Endothelial cell of umbilical vein (primary cell): ENCODE measurements around the gene ATP9B. TPM values are rescaled to one million over a fixed set of nuclear protein-coding genes. Genes with fewer than 3 reads are reported as not detected.

ENCODE experiments used
- BruUV-seq: library from RNA; stranded (reverse); fragments of 400-500 nt; replicated peaks from 2 replicates; lab custom pipeline; 2021; lab: Mats Ljungman, UMichigan
- CTCF ChIA-PET: fragments of 300-600, 350-600 bp; sonication (Branson Sonifier 250); formaldehyde crosslinking; loops from one replicate; lab custom pipeline; 2021; ENCODE audit warnings: antibody characterized with exemption, inconsistent platforms; lab: Charles Lee
- POLR2A ChIA-PET: fragments of 300-600, 350-600 bp; sonication (Branson Sonifier 250); formaldehyde crosslinking; loops from one replicate; lab custom pipeline; 2021; ENCODE audit warnings: antibody characterized with exemption, inconsistent platforms; lab: Charles Lee
- DNase-seq: peaks from one replicate; pipeline ENCODE4 v3.0.0-alpha.2; 2011; ENCODE audit warnings: low read depth, low spot score
- FAIRE-seq: peaks from 2 replicates; lab custom pipeline; 2011; peaks lifted over from hg19 to GRCh38; lab: Jason Lieb, UNC
- H2AFZ ChIP-seq: 2 replicates; pipeline ENCODE4 v1.6.0; 2012; ENCODE audit warnings: low read depth, low read length, control low read depth, inconsistent platforms
- H3K27ac ChIP-seq: 2 replicates; pipeline ENCODE4 v1.5.1; 2011; ENCODE audit warnings: low read depth, mild to moderate bottlenecking, control low read depth, low read length, moderate library complexity; ENCODE audit not compliant: insufficient read depth
- H3K27me3 ChIP-seq, 2 experiments: 2 replicates each; pipeline versions ENCODE4 v1.6.0 to v1.6.1; 2011; ENCODE audit warnings: low read length in 2 of 2, mixed read lengths in 1 of 2; ENCODE audit not compliant: control insufficient read depth in 2 of 2, insufficient read depth in 2 of 2
- H3K36me3 ChIP-seq, 2 experiments: 2 replicates in 1 of 2; 3 replicates in 1 of 2; pipeline ENCODE4 v1.5.1; 2011; ENCODE audit warnings: low read length in 2 of 2, mild to moderate bottlenecking in 1 of 2, moderate library complexity in 1 of 2; ENCODE audit not compliant: control insufficient read depth in 2 of 2, insufficient read depth in 2 of 2; ENCODE audit errors: extremely low read depth in 1 of 2
- H3K4me1 ChIP-seq: 3 replicates; pipeline ENCODE4 v1.5.1; 2011; ENCODE audit warnings: mild to moderate bottlenecking, low read length; ENCODE audit not compliant: control insufficient read depth, insufficient read depth; ENCODE audit errors: extremely low read depth
- H3K4me2 ChIP-seq: 2 replicates; pipeline ENCODE4 v1.6.1; 2011; ENCODE audit warnings: low read length, control low read depth, mixed read lengths; ENCODE audit not compliant: insufficient read depth
- H3K4me3 ChIP-seq, 3 experiments: fragments of 200-600 bp in 1 of 3; sonication (generic), shearing (Covaris generic) in 1 of 3; replicated peaks in 1 of 3; 2 replicates each; pipeline ENCODE4 v1.5.1; 2011 to 2016; ENCODE audit warnings: control low read depth in 3 of 3, low read length in 3 of 3, mild to moderate bottlenecking in 2 of 3, inconsistent platforms in 1 of 3, low read depth in 1 of 3, moderate library complexity in 1 of 3; ENCODE audit not compliant: insufficient read depth in 1 of 3
- H3K79me2 ChIP-seq: 2 replicates; pipeline ENCODE4 v1.6.0; 2012; ENCODE audit warnings: low read length, inconsistent platforms; ENCODE audit not compliant: control insufficient read depth, insufficient read depth
- H3K9ac ChIP-seq: replicated peaks from 2 replicates; pipeline ENCODE3; 2011; ENCODE audit warnings: low read length, control low read depth; ENCODE audit not compliant: insufficient read depth; ENCODE audit errors: extremely low read depth
- H3K9me1 ChIP-seq: replicated peaks from 3 replicates; pipeline ENCODE4 v1.6.0; 2011; ENCODE audit warnings: mild to moderate bottlenecking, low read length; ENCODE audit not compliant: control insufficient read depth, insufficient read depth; ENCODE audit errors: extremely low read depth
- H3K9me3 ChIP-seq: replicated peaks from 2 replicates; pipeline ENCODE4 v1.5.1; 2012; ENCODE audit warnings: low read length, inconsistent platforms; ENCODE audit not compliant: control insufficient read depth, insufficient read depth
- H4K20me1 ChIP-seq: replicated peaks from 2 replicates; pipeline ENCODE3; 2011; ENCODE audit warnings: mild to moderate bottlenecking, low read length; ENCODE audit not compliant: control insufficient read depth, insufficient read depth; ENCODE audit errors: extremely low read depth
- CTCF ChIP-seq, 2 donors: IDR thresholded peaks; 1 replicate in 1 of 2; 2 replicates in 1 of 2; pipeline ENCODE4 v1.5.1; 2011; ENCODE audit warnings: low read length in 2 of 2, mild to moderate bottlenecking in 2 of 2, moderate library complexity in 2 of 2, control low read depth in 1 of 2, inconsistent platforms in 1 of 2, low read depth in 1 of 2; ENCODE audit not compliant: insufficient read depth in 1 of 2; ENCODE audit errors: extremely low read depth in 1 of 2
- EZH2 ChIP-seq: IDR thresholded peaks from 2 replicates; pipeline ENCODE4 v1.6.1; 2012; ENCODE audit warnings: borderline replicate concordance, low read depth, mild to moderate bottlenecking, moderate library complexity, low read length, inconsistent platforms; ENCODE audit not compliant: severe bottlenecking
- FOS ChIP-seq: IDR thresholded peaks from 2 replicates; pipeline ENCODE4 v1.6.1; 2011; ENCODE audit warnings: mild to moderate bottlenecking, low read length, moderate library complexity, borderline replicate concordance; ENCODE audit not compliant: insufficient read depth
- GATA2 ChIP-seq: IDR thresholded peaks from 2 replicates; pipeline ENCODE4 v1.7.0; 2011; ENCODE audit warnings: low read depth, mild to moderate bottlenecking, moderate library complexity, mixed read lengths, low read length; ENCODE audit not compliant: insufficient read length, insufficient read depth
- JUN ChIP-seq: IDR thresholded peaks from 2 replicates; pipeline ENCODE4 v1.6.1; 2011; ENCODE audit warnings: borderline replicate concordance, low read depth; ENCODE audit not compliant: insufficient read length, insufficient read depth
- MAX ChIP-seq: IDR thresholded peaks from 2 replicates; pipeline ENCODE4 v1.6.1; 2011; ENCODE audit not compliant: insufficient read depth, insufficient read length
- MYC ChIP-seq: IDR thresholded peaks from one replicate; pipeline ENCODE4 v1.6.1; 2011; ENCODE audit warnings: mild to moderate bottlenecking, low read depth, low read length
- POLR2A ChIP-seq: IDR thresholded peaks from 2 replicates; pipeline ENCODE4 v1.6.1; 2012; ENCODE audit warnings: low read depth, mild to moderate bottlenecking, control low read depth, low read length
- POLR2AphosphoS5 ChIP-seq: IDR thresholded peaks from 2 replicates; pipeline ENCODE4 v1.6.1; 2012; ENCODE audit warnings: low read depth, mild to moderate bottlenecking, control low read depth, low read length, moderate library complexity; ENCODE audit not compliant: insufficient read depth
- dilution Hi-C: fragments of 300-500 bp; cut with MboI; formaldehyde crosslinking; loops from one replicate; pipeline ENCODE4 v1.15.0; 2019; ENCODE audit warnings: low sequenced_read_pairs; ENCODE audit not compliant: extremely low pct_ligation_motif_present
- intact Hi-C: fragments of 100-400 bp; cut with micrococcal nuclease; formaldehyde crosslinking; loops from one replicate; pipeline ENCODE4 v1.10.0; 2022
- polyA plus RNA-seq, 4 experiments: library from polyadenylated mRNA; depleted of rRNA in 3 of 4; stranded (reverse) in 3 of 4; unstranded in 1 of 4; fragments of >200 nt; gene quantifications; 2 replicates each; pipeline versions ENCODE4 v1.2.1 to v1.2.3, GENCODE V29; 2011 to 2012; ENCODE audit warnings: missing spikeins in 1 of 4
- total RNA-seq: library from RNA; stranded (reverse); gene quantifications from 2 replicates; pipeline ENCODE4 v1.2.3, GENCODE V29; 2021

Gene ATP9B
- total and polyA plus RNA-seq, 2 donors (not counting 3 experiments of a cell fraction or from before 2014, with no cell fraction given): 14.6 to 18.2 TPM

- no peak overlapping the region for H3K27ac ChIP-seq
- FAIRE-seq (no peak), DNase-seq (no peak)
- H3K9me3 ChIP-seq: no peaks in the 10 kb centered on the region
- intact Hi-C loops: no loop called here
- H2AFZ ChIP-seq: no peak overlapping the region
- dilution Hi-C loops: no loop called here
- CTCF ChIA-PET: no interaction called here
- no peaks in the 10 kb centered on the region for H3K9me1 ChIP-seq
- H3K27me3 ChIP-seq: no peaks in the 10 kb centered on the region
- no peak overlapping the region for H3K4me3 ChIP-seq
- POLR2A ChIA-PET: no interaction called here
- no TSS peak for BruUV-seq
- no peak overlapping the region for H3K4me2 ChIP-seq
- H3K79me2 ChIP-seq: peaks cover 28% of the 10 kb centered on the region
- H4K20me1 ChIP-seq: peaks cover 2% of the 10 kb centered on the region
- no peak for TF ChIP-seq EZH2
- TF ChIP-seq MYC: no peak
- no peak for TF ChIP-seq JUN
- TF ChIP-seq POLR2A: no peak
- no peak for TF ChIP-seq POLR2AphosphoS5
- TF ChIP-seq MAX: no peak
- TF ChIP-seq GATA2: no peak
- no peak for TF ChIP-seq CTCF (IDR thresholded peaks at IDR 0.05; ENCODE audit: extremely low read depth in 1 of 2, insufficient read depth in 1 of 2, low read depth in 1 of 2, low read length in 2 of 2)
- TF ChIP-seq FOS: no peak
- no peak overlapping the region for H3K9ac ChIP-seq
- no peaks in the 10 kb centered on the region for H3K4me1 ChIP-seq
- no peaks in the 10 kb centered on the region for H3K36me3 ChIP-seq
These were observed 24.8 kb downstream of the ATP9B start for GRCh38 chr18:79093986-79094385.
